HCT116 (cell line): Measurements from ENCODE around the gene EIF4E3. TPM values are rescaled to one million over a fixed set of nuclear protein-coding genes. Genes with fewer than 3 reads are reported as not detected.

Experiments used
- ATAC-seq: fragments of 200-7000 bp; cut with Tn5 transposase; 2 replicates; pipeline ENCODE4 v1.9.1; 2020; ENCODE audit warnings: mild to moderate bottlenecking, moderate library complexity
- BruUV-seq: library from RNA; stranded (reverse); fragments of 400-500 nt; replicated peaks from 2 replicates; lab custom pipeline; 2021; lab: Mats Ljungman, UMichigan
- CTCF ChIA-PET: fragments of 300-600 bp; sonication (Branson Sonifier 250); formaldehyde crosslinking; loops from one replicate; lab custom pipeline; 2021; ENCODE audit warnings: antibody characterized with exemption; lab: Charles Lee
- POLR2A ChIA-PET: fragments of 300-600, 350-600 bp; sonication (Branson Sonifier 250); formaldehyde crosslinking; loops from one replicate; lab custom pipeline; 2021; ENCODE audit warnings: antibody characterized with exemption; lab: Charles Lee
- RAD21 ChIA-PET, 2 experiments: fragments of 300-600 bp; sonication (Branson Sonifier 250); formaldehyde crosslinking; loops; one replicate each; lab custom pipeline; 2023; ENCODE audit warnings: low total read pairs in 2 of 2; ENCODE audit not compliant: uncharacterized antibody in 2 of 2, unreplicated experiment in 2 of 2, low non-redundant PET in 1 of 2; lab: Charles Lee
- DNase-seq: peaks from one replicate; pipeline ENCODE4 v3.0.0-alpha.2; 2010; ENCODE audit warnings: low read depth, low spot score
- H2AFZ ChIP-seq: fragments of 200-600 bp; shearing (Covaris generic), sonication (generic); 2 replicates; pipeline ENCODE4 v1.6.1; 2017; ENCODE audit warnings: low read depth, mixed run types, mixed read lengths, antibody characterized with exemption, low read length; ENCODE audit not compliant: poor library complexity, severe bottlenecking
- H3K27ac ChIP-seq: 2 replicates; pipeline ENCODE4 v1.5.1; 2012; ENCODE audit warnings: low read depth, low read length
- H3K27me3 ChIP-seq: fragments of 200-600 bp; sonication (generic); 2 replicates; pipeline ENCODE4 v1.6.1; 2016; ENCODE audit warnings: mixed run types, low read length, mixed read lengths; ENCODE audit not compliant: insufficient read depth
- H3K36me3 ChIP-seq, 2 experiments: fragments of 200-500 bp in 1 of 2; fragments of 200-600 bp in 1 of 2; sonication (Bioruptor generic) in 1 of 2; sonication (generic) in 1 of 2; 2 replicates each; pipeline versions ENCODE4 v1.5.1 to v1.6.1; 2014 to 2016; ENCODE audit warnings: low read length in 2 of 2, inconsistent platforms in 1 of 2, mixed read lengths in 1 of 2, mixed run types in 1 of 2; ENCODE audit not compliant: insufficient read depth in 2 of 2, control insufficient read depth in 1 of 2
- H3K4me1 ChIP-seq, 2 experiments: fragments of 200-600 bp in 1 of 2; sonication (generic) in 1 of 2; 2 replicates each; pipeline versions ENCODE4 v1.5.1 to v1.6.1; 2012 to 2017; ENCODE audit warnings: low read length in 2 of 2, inconsistent platforms in 1 of 2, mild to moderate bottlenecking in 1 of 2, mixed read lengths in 1 of 2, mixed run types in 1 of 2, moderate library complexity in 1 of 2; ENCODE audit not compliant: insufficient read depth in 2 of 2, control insufficient read depth in 1 of 2
- H3K4me2 ChIP-seq: fragments of 200-600 bp; sonication (generic); 2 replicates; pipeline ENCODE4 v1.6.1; 2017; ENCODE audit warnings: mixed run types, low read length, mixed read lengths
- H3K4me3 ChIP-seq, 2 experiments: fragments of 200-600 bp in 1 of 2; sonication (generic) in 1 of 2; replicated peaks in 1 of 2; 2 replicates each; pipeline ENCODE4 v1.5.1; 2011 to 2016; ENCODE audit warnings: low read length in 2 of 2, control low read depth in 1 of 2, low read depth in 1 of 2, mild to moderate bottlenecking in 1 of 2, mixed read lengths in 1 of 2, mixed run types in 1 of 2
- H3K79me2 ChIP-seq: fragments of 200-600 bp; sonication (generic); 2 replicates; pipeline ENCODE4 v1.6.1; 2017; ENCODE audit warnings: mild to moderate bottlenecking, mixed run types, low read length, moderate library complexity, mixed read lengths; ENCODE audit not compliant: insufficient read depth
- H3K9ac ChIP-seq: fragments of 200-600 bp; sonication (generic); 2 replicates; pipeline ENCODE4 v1.6.1; 2016; ENCODE audit warnings: low read length, mixed read lengths
- H3K9me2 ChIP-seq: fragments of 200-600 bp; sonication (generic), shearing (Covaris generic); 2 replicates; pipeline ENCODE4 v1.6.1; 2017; ENCODE audit warnings: mixed run types, mild to moderate bottlenecking, moderate library complexity; ENCODE audit not compliant: insufficient read depth
- H3K9me3 ChIP-seq, 2 experiments: fragments of 200-500 bp in 1 of 2; fragments of 200-600 bp in 1 of 2; sonication (Bioruptor generic) in 1 of 2; sonication (generic) in 1 of 2; 2 replicates each; pipeline ENCODE4 v1.6.1; 2014 to 2017; ENCODE audit warnings: low read length in 2 of 2, mixed read lengths in 2 of 2, inconsistent platforms in 1 of 2, low read depth in 1 of 2, mild to moderate bottlenecking in 1 of 2, mixed run types in 1 of 2, moderate library complexity in 1 of 2; ENCODE audit not compliant: control insufficient read depth in 1 of 2, insufficient read depth in 1 of 2
- H4K20me1 ChIP-seq: fragments of 200-600 bp; sonication (generic), shearing (Covaris generic); 2 replicates; pipeline ENCODE4 v1.6.1; 2017; ENCODE audit warnings: mixed run types, mild to moderate bottlenecking, moderate library complexity; ENCODE audit not compliant: insufficient read depth
- ATF3 ChIP-seq: IDR thresholded peaks from 2 replicates; pipeline ENCODE4 v1.6.1; 2012
- CBX3 ChIP-seq: IDR thresholded peaks from 2 replicates; pipeline ENCODE4 v1.6.1; 2012; ENCODE audit warnings: low read depth
- EGR1 ChIP-seq: IDR thresholded peaks from 2 replicates; pipeline ENCODE4 v1.6.1; 2012; ENCODE audit warnings: low read depth
- ELF1 ChIP-seq: IDR thresholded peaks from 2 replicates; pipeline ENCODE4 v1.6.1; 2012; ENCODE audit warnings: low read depth, borderline replicate concordance
- EZH2phosphoT487 ChIP-seq: fragments of 200-600 bp; IDR thresholded peaks from 2 replicates; pipeline ENCODE4 v1.6.1; 2018; ENCODE audit warnings: antibody characterized with exemption, borderline replicate concordance
- FOSL1 ChIP-seq: IDR thresholded peaks from 2 replicates; pipeline ENCODE4 v1.6.1; 2012; ENCODE audit warnings: low read depth
- JUND ChIP-seq: IDR thresholded peaks from 2 replicates; pipeline ENCODE4 v1.6.1; 2012
- POLR2A ChIP-seq: IDR thresholded peaks from 2 replicates; pipeline ENCODE4 v1.7.0; 2011; ENCODE audit warnings: borderline replicate concordance; ENCODE audit not compliant: insufficient read depth, insufficient read length; ENCODE audit errors: extremely low read depth
- SIN3A ChIP-seq: IDR thresholded peaks from 2 replicates; pipeline ENCODE4 v1.6.1; 2012; ENCODE audit warnings: low read depth
- SRF ChIP-seq: IDR thresholded peaks from 2 replicates; pipeline ENCODE4 v1.6.1; 2012; ENCODE audit warnings: low read depth
- TCF7L2 ChIP-seq: IDR thresholded peaks from 2 replicates; pipeline ENCODE4 v1.7.0; 2011; ENCODE audit warnings: borderline replicate concordance, inconsistent platforms; ENCODE audit not compliant: insufficient read depth, insufficient read length; ENCODE audit errors: extremely low read depth
- ZBTB33 ChIP-seq: IDR thresholded peaks from 2 replicates; pipeline ENCODE4 v1.6.1; 2011; ENCODE audit warnings: mild to moderate bottlenecking, low read length, moderate library complexity; ENCODE audit not compliant: insufficient replicate concordance; ENCODE audit errors: extremely low read depth
- ZNF274 ChIP-seq: fragments of 200-500 bp; sonication (Bioruptor generic); IDR thresholded peaks from 2 replicates; pipeline ENCODE4 v1.6.1; 2014; ENCODE audit warnings: mild to moderate bottlenecking, low read depth, low read length, inconsistent platforms
- intact Hi-C: fragments of 100-400 bp; cut with micrococcal nuclease; formaldehyde crosslinking; loops from 2 replicates; pipeline ENCODE4 v1.10.0; 2022
- total RNA-seq: library from RNA; stranded (reverse); gene quantifications from one replicate; pipeline ENCODE4 v1.2.1, GENCODE V29; 2021; ENCODE audit not compliant: unreplicated experiment

EIF4E3 gene
- total RNA-seq, 1 experiment from 2014 or later = 6.0 TPM

GRCh38 chr3:71734881-71735280, 9.7 kb upstream of the EIF4E3 start:
- Histone ChIP-seq H3K9ac (no peak overlapping the region), H4K20me1 (no peaks in the 10 kb centered on the region), H3K9me2 (no peaks in the 10 kb centered on the region), H2AFZ (no peak overlapping the region), H3K4me2 (no peak overlapping the region), H3K27me3 (no peaks in the 10 kb centered on the region; the same call in 1 of the 2 replicates), H3K9me3 (no peaks in the 10 kb centered on the region), H3K27ac (no peak overlapping the region), H3K4me1 (peaks cover 0 to 4% of the 10 kb centered on the region in 2 experiments; a peak in 3 of 4 replicates), H3K36me3 (no peaks in the 10 kb centered on the region), H3K4me3 (no peak overlapping the region), H3K79me2 (no peaks in the 10 kb centered on the region)
- ChIA-PET POLR2A (no interaction called here), RAD21 (no interaction called here), CTCF (no interaction called here)
- no peak for TF ChIP-seq ZBTB33
- TF ChIP-seq ZNF274 = no peak
- TF ChIP-seq CBX3 = no peak
- TF ChIP-seq ELF1 = no peak
- TF ChIP-seq TCF7L2 = no peak
- no peak for TF ChIP-seq JUND
- TF ChIP-seq EZH2phosphoT487 = no peak
- TF ChIP-seq SIN3A = no peak
- TF ChIP-seq ATF3 = no peak
- no peak for TF ChIP-seq POLR2A
- no peak for TF ChIP-seq FOSL1
- TF ChIP-seq EGR1 = no peak
- no peak for TF ChIP-seq SRF
- no peak for ATAC-seq
- intact Hi-C loops = loop anchor here (5.0 kb wide), 1 partner anchor 122 kb away; no protein-coding TSS in a partner anchor
- BruUV-seq = no TSS peak
- DNase-seq = no peak
